ENCODE measurements around the gene H3-3A.
"Not testable (repeated sequence)": the region's sequence is repeated elsewhere in the genome, so short reads cannot be mapped to it uniquely, and the experiment has no call there.

DNA sequence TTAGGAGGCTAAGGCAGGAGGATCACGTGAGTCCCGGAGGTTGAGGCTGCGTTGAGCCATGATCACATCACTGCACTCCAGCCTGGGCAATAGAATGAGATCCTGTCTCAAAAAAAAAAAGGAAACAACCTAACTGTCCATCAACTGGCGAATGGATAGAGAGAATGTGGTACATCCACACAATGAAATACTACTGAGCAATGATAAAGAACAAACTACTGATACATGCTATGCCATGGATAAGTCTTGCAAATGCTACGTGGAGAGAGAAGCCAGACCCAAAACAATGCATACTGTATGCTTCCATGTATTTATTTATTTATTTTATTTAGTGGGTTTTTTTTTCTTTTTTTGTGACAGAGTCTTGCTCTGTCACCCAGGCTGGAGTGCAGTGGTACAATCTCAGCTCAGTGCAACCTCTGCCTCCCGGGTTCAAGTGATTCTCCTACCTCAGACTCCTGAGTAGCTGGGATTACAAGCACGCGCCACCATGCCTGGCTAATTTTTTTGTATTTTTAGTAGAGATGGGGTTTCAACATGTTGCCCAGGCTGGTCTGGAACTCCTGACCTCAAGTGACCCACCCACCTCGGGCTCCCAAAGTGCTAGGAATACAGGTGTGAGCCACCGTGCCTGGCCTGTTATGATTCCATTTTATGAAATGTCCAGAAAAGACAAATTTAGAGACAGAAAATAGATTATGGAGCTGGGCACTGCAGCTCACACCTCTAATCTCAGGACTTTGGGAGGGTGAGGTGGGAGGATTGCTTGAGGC lies 29.7 kb downstream of the H3-3A start:
- not testable (repeated sequence) for TF ChIP-seq POLR2A (IDR thresholded peaks at IDR 0.05)
- TF ChIP-seq, protein P1, sequence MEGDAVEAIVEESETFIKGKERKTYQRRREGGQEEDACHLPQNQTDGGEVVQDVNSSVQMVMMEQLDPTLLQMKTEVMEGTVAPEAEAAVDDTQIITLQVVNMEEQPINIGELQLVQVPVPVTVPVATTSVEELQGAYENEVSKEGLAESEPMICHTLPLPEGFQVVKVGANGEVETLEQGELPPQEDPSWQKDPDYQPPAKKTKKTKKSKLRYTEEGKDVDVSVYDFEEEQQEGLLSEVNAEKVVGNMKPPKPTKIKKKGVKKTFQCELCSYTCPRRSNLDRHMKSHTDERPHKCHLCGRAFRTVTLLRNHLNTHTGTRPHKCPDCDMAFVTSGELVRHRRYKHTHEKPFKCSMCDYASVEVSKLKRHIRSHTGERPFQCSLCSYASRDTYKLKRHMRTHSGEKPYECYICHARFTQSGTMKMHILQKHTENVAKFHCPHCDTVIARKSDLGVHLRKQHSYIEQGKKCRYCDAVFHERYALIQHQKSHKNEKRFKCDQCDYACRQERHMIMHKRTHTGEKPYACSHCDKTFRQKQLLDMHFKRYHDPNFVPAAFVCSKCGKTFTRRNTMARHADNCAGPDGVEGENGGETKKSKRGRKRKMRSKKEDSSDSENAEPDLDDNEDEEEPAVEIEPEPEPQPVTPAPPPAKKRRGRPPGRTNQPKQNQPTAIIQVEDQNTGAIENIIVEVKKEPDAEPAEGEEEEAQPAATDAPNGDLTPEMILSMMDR (IDR thresholded peaks at IDR 0.05): not testable (repeated sequence)
